ENCODE results near the gene PCDHB11. TPM values are rescaled to one million over a fixed set of nuclear protein-coding genes. Genes with fewer than 3 reads are reported as not detected.

Gene PCDHB11
- total RNA-seq, 1 donor: 1.1 TPM

GRCh38 chr5:141250576-141250975 is 51.1 kb downstream of the PCDHB11 start:
- Histone ChIP-seq H3K4me2 (ENCODE audit: insufficient read depth, low read length) (no peak overlapping the region), H4K20me1 (ENCODE audit: insufficient read depth, low read length) (no peaks in the 10 kb centered on the region), H3K27me3 (ENCODE audit: insufficient read depth, low read length) (no peaks in the 10 kb centered on the region), H3K9me3 (ENCODE audit: low read depth, low read length) (peaks cover 19% of the 10 kb centered on the region), H3K4me3 (ENCODE audit: insufficient read depth, low read length) (no peak overlapping the region), H3K4me1 (ENCODE audit: insufficient read depth, low read length) (no peaks in the 10 kb centered on the region), H3K36me3 (ENCODE audit: insufficient read depth, low read length) (no peaks in the 10 kb centered on the region), H3K79me2 (ENCODE audit: insufficient read depth, low read length) (no peaks in the 10 kb centered on the region), H3K27ac (ENCODE audit: low read depth, low read length) (no peak overlapping the region), H2AFZ (ENCODE audit: low read length) (no peak overlapping the region)
- TF ChIP-seq, protein P1, sequence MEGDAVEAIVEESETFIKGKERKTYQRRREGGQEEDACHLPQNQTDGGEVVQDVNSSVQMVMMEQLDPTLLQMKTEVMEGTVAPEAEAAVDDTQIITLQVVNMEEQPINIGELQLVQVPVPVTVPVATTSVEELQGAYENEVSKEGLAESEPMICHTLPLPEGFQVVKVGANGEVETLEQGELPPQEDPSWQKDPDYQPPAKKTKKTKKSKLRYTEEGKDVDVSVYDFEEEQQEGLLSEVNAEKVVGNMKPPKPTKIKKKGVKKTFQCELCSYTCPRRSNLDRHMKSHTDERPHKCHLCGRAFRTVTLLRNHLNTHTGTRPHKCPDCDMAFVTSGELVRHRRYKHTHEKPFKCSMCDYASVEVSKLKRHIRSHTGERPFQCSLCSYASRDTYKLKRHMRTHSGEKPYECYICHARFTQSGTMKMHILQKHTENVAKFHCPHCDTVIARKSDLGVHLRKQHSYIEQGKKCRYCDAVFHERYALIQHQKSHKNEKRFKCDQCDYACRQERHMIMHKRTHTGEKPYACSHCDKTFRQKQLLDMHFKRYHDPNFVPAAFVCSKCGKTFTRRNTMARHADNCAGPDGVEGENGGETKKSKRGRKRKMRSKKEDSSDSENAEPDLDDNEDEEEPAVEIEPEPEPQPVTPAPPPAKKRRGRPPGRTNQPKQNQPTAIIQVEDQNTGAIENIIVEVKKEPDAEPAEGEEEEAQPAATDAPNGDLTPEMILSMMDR (IDR thresholded peaks at IDR 0.05; ENCODE audit: extremely low read depth, low read depth, low read length): no peak
- no peak for DNase-seq (ENCODE audit: insufficient read length, low spot score, missing footprints)

Other genes starting within 250 kb of the PCDHB11 start
- 0.36 and 0.59 TPM in 2 replicates for gene PCDHAC2, start 233.2 kb upstream of the PCDHB11 start, total RNA-seq
- gene PCDHB1, start 148.3 kb upstream of the PCDHB11 start, total RNA-seq: not detected in 2 replicates
- 1.2 and 1.4 TPM in 2 replicates for gene PCDHB2, start 105.0 kb upstream of the PCDHB11 start, total RNA-seq
- gene PCDHB3, start 99.2 kb upstream of the PCDHB11 start, total RNA-seq: 0.36 and 0.88 TPM in 2 replicates
- gene PCDHB4, start 77.8 kb upstream of the PCDHB11 start, total RNA-seq: 1.1 and 1.2 TPM in 2 replicates
- 1.5 and 2.9 TPM in 2 replicates for gene PCDHB5, start 64.4 kb upstream of the PCDHB11 start, total RNA-seq
- 0.59 and 0.72 TPM in 2 replicates for gene PCDHB6, start 49.6 kb upstream of the PCDHB11 start, total RNA-seq
- 2.2 and 2.4 TPM in 2 replicates for gene PCDHB7, start 27.0 kb upstream of the PCDHB11 start, total RNA-seq
- 0.36 and 0.88 TPM in 2 replicates for gene PCDHB8, start 21.8 kb upstream of the PCDHB11 start, total RNA-seq
- 1.1 and 3.5 TPM in 2 replicates for gene PCDHB16, start 17.2 kb upstream of the PCDHB11 start, total RNA-seq
- 1.2 and 1.8 TPM in 2 replicates for gene PCDHB9, start 12.5 kb upstream of the PCDHB11 start, total RNA-seq
- 2.2 and 2.7 TPM in 2 replicates for gene PCDHB10, start 7.3 kb upstream of the PCDHB11 start, total RNA-seq
- 0.59 and 0.72 TPM in 2 replicates for gene PCDHB12, start 9.1 kb downstream of the PCDHB11 start, total RNA-seq
- gene PCDHB13, start 14.3 kb downstream of the PCDHB11 start, total RNA-seq: 2.1 and 2.2 TPM in 2 replicates
- 2.7 and 2.9 TPM in 2 replicates for gene PCDHB14, start 23.7 kb downstream of the PCDHB11 start, total RNA-seq
- 0.88 and 1.1 TPM in 2 replicates for gene PCDHB15, start 45.8 kb downstream of the PCDHB11 start, total RNA-seq
- 0.36 and 0.59 TPM in 2 replicates for gene SLC25A2, start 104.4 kb downstream of the PCDHB11 start, total RNA-seq
- gene TAF7, start 121.2 kb downstream of the PCDHB11 start, total RNA-seq: 44.2 and 48.1 TPM in 2 replicates
- 1.1 and 1.5 TPM in 2 replicates for gene PCDHGA1, start 130.9 kb downstream of the PCDHB11 start, total RNA-seq
- gene PCDHGA2, start 139.1 kb downstream of the PCDHB11 start, total RNA-seq: 2.7 and 2.9 TPM in 2 replicates
- gene PCDHGA3, start 144.2 kb downstream of the PCDHB11 start, total RNA-seq: 2.4 and 2.9 TPM in 2 replicates
- 3.3 and 5.0 TPM in 2 replicates for gene PCDHGB1, start 150.5 kb downstream of the PCDHB11 start, total RNA-seq
- 6.8 and 6.9 TPM in 2 replicates for gene PCDHGA4, start 155.4 kb downstream of the PCDHB11 start, total RNA-seq
- gene PCDHGB2, start 160.4 kb downstream of the PCDHB11 start, total RNA-seq: 4.3 and 5.6 TPM in 2 replicates
- 2.5 and 2.7 TPM in 2 replicates for gene PCDHGA5, start 164.5 kb downstream of the PCDHB11 start, total RNA-seq
- 6.2 and 8.0 TPM in 2 replicates for gene PCDHGB3, start 170.6 kb downstream of the PCDHB11 start, total RNA-seq
- gene PCDHGA6, start 174.3 kb downstream of the PCDHB11 start, total RNA-seq: 5.0 and 5.1 TPM in 2 replicates
- gene PCDHGA7, start 183.1 kb downstream of the PCDHB11 start, total RNA-seq: 6.5 TPM in 2 replicates
- 14.1 and 15.9 TPM in 2 replicates for gene PCDHGB4, start 188.1 kb downstream of the PCDHB11 start, total RNA-seq
- gene PCDHGA8, start 193.0 kb downstream of the PCDHB11 start, total RNA-seq: 3.5 and 3.6 TPM in 2 replicates
- 21.5 and 24.2 TPM in 2 replicates for gene PCDHGB5, start 198.3 kb downstream of the PCDHB11 start, total RNA-seq
- 6.2 and 6.5 TPM in 2 replicates for gene PCDHGA9, start 203.2 kb downstream of the PCDHB11 start, total RNA-seq
- gene PCDHGB6, start 208.4 kb downstream of the PCDHB11 start, total RNA-seq: 6.2 and 8.0 TPM in 2 replicates
- gene PCDHGA10, start 213.4 kb downstream of the PCDHB11 start, total RNA-seq: 23.2 and 24.8 TPM in 2 replicates
- 18.5 and 19.2 TPM in 2 replicates for gene PCDHGB7, start 218.1 kb downstream of the PCDHB11 start, total RNA-seq
- 12.3 and 16.5 TPM in 2 replicates for gene PCDHGA11, start 221.4 kb downstream of the PCDHB11 start, total RNA-seq
- gene PCDHGA12, start 230.9 kb downstream of the PCDHB11 start, total RNA-seq: 20.6 and 33.6 TPM in 2 replicates